ENCODE measurements around the gene KIF26A. TPM values are rescaled to one million over a fixed set of nuclear protein-coding genes. Genes with fewer than 3 reads are reported as not detected.

KIF26A gene
- total RNA-seq, 1 experiment from 2014 or later, result 3.1 TPM

GRCh38 chr14:104154246-104154645 lies 15.9 kb downstream of the KIF26A start:
- Histone ChIP-seq H3K9ac (ENCODE audit: low read length) (no peak overlapping the region), H3K4me3 (ENCODE audit: low read length) (no peak overlapping the region), H3K27ac (ENCODE audit: low read length) (no peak overlapping the region), H3K79me2 (ENCODE audit: low read length) (no peaks in the 10 kb centered on the region), H2AFZ (ENCODE audit: low read length) (no peak overlapping the region), H3K9me2 (replicated peaks; ENCODE audit: low read length) (no peaks in the 10 kb centered on the region), H3K4me2 (ENCODE audit: low read length) (no peak overlapping the region), H3K27me3 (ENCODE audit: low read length) (no peaks in the 10 kb centered on the region), H4K20me1 (ENCODE audit: low read length) (no peaks in the 10 kb centered on the region), H3F3A (ENCODE audit: low read length, unreplicated experiment) (no peaks in the 10 kb centered on the region), H3K9me3 (ENCODE audit: low read length) (no peaks in the 10 kb centered on the region), H3K4me1 (ENCODE audit: insufficient read depth, low read length) (no peaks in the 10 kb centered on the region), H3K36me3 (ENCODE audit: low read depth, low read length) (no peaks in the 10 kb centered on the region)
- POLR2A ChIA-PET (ENCODE audit: unreplicated experiment), result interaction anchor here (0.7 kb wide), 1 partner anchor 464 kb away, joined by 8 read pairs; no protein-coding TSS in a partner anchor
- intact Hi-C loops (cut with micrococcal nuclease), result no loop called here
- no peak for DNase-seq
- no peak for ATAC-seq
- TF ChIP-seq CTCF (conservative IDR thresholded peaks at IDR 0.05; ENCODE audit: low read depth, low read length) (no peak), EZH2 (IDR thresholded peaks at IDR 0.05; ENCODE audit: low read length, unreplicated experiment) (no peak), EZH2phosphoT487 (IDR thresholded peaks at IDR 0.05; ENCODE audit: borderline replicate concordance, low read length) (no peak)
- no TSS peak for BruUV-seq (replicated peaks)
- CTCF ChIA-PET, result no interaction called here

DNA sequence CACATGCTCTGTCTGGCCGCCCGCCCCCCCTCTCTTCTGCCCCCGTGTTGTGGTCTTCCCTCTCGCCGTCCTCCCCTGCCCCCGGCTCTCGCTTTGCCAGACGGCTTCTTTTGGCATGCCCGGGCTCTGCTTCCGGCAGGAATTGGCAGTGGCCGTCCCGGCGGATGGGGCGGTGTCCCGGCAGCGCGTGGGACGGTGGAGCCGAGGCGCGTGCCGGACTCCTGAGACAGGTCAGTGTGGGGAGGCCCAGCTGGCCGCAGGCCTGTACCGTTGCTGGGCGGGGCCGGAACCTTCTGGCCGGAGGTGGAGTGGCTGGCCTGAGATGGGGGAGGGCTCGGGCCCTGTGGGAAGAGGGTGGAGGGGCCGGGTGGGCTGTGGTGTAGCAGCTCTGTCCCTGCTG lies 17.1 kb downstream of the KIF26A start:
- peak; percentile 72 for ATAC-seq
- no peak overlapping the region for H3K9ac ChIP-seq (ENCODE audit: low read length)
- no peak overlapping the region for H2AFZ ChIP-seq (ENCODE audit: low read length)
- CTCF ChIA-PET, result no interaction called here
- no peaks in the 10 kb centered on the region for H3K9me2 ChIP-seq (replicated peaks; ENCODE audit: low read length)
- H3K4me1 ChIP-seq (ENCODE audit: insufficient read depth, low read length), result no peaks in the 10 kb centered on the region
- no peaks in the 10 kb centered on the region for H3K36me3 ChIP-seq (ENCODE audit: low read depth, low read length)
- POLR2A ChIA-PET (ENCODE audit: unreplicated experiment), result no interaction called here
- no peak overlapping the region for H3K4me3 ChIP-seq (ENCODE audit: low read length)
- TF ChIP-seq EZH2phosphoT487 (IDR thresholded peaks at IDR 0.05; ENCODE audit: borderline replicate concordance, low read length) (no peak), EZH2 (IDR thresholded peaks at IDR 0.05; ENCODE audit: low read length, unreplicated experiment) (no peak), CTCF (conservative IDR thresholded peaks at IDR 0.05; ENCODE audit: low read depth, low read length) (no peak)
- intact Hi-C loops (cut with micrococcal nuclease), result no loop called here
- no peaks in the 10 kb centered on the region for H3K79me2 ChIP-seq (ENCODE audit: low read length)
- H4K20me1 ChIP-seq (ENCODE audit: low read length), result no peaks in the 10 kb centered on the region
- H3K4me2 ChIP-seq (ENCODE audit: low read length), result 0 out of 2 replicates have a peak overlapping the region, but pooled peaks have one; percentile 19
- no peaks in the 10 kb centered on the region for H3K27me3 ChIP-seq (ENCODE audit: low read length)
- no peaks in the 10 kb centered on the region for H3F3A ChIP-seq (ENCODE audit: low read length, unreplicated experiment)
- peak; percentile 12 for DNase-seq
- BruUV-seq (replicated peaks), result no TSS peak
- no peaks in the 10 kb centered on the region for H3K9me3 ChIP-seq (ENCODE audit: low read length)
- H3K27ac ChIP-seq (ENCODE audit: low read length), result no peak overlapping the region

DNA sequence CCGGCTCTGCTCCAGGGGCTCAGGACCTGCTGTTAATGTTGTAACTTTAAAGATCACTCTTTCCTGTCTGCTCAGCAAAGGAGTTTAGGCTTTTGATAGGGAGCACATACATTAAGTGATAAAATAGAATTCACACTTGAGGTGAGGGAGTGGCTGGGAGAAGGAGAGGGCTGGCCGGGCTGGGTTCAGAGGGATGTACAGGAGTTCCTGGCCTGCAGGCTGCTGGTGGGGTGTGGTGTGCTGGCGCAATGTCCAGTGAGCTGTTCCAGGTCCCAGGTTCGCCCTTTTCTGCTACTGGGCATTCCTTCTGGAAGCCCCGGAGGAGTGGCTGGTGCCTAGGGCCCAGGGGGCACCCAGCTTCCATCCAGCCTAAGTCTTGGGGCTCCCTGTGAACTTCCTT lies 17.8 kb downstream of the KIF26A start:
- no peak overlapping the region for H3K27ac ChIP-seq (ENCODE audit: low read length)
- H3F3A ChIP-seq (ENCODE audit: low read length, unreplicated experiment), result no peaks in the 10 kb centered on the region
- ATAC-seq, result no peak
- no peaks in the 10 kb centered on the region for H3K27me3 ChIP-seq (ENCODE audit: low read length)
- POLR2A ChIA-PET (ENCODE audit: unreplicated experiment), result no interaction called here
- no peaks in the 10 kb centered on the region for H3K9me2 ChIP-seq (replicated peaks; ENCODE audit: low read length)
- no peak for DNase-seq
- H4K20me1 ChIP-seq (ENCODE audit: low read length), result no peaks in the 10 kb centered on the region
- CTCF ChIA-PET, result no interaction called here
- no peaks in the 10 kb centered on the region for H3K9me3 ChIP-seq (ENCODE audit: low read length)
- H3K9ac ChIP-seq (ENCODE audit: low read length), result no peak overlapping the region
- H3K36me3 ChIP-seq (ENCODE audit: low read depth, low read length), result no peaks in the 10 kb centered on the region
- TF ChIP-seq EZH2phosphoT487 (IDR thresholded peaks at IDR 0.05; ENCODE audit: borderline replicate concordance, low read length) (no peak), EZH2 (IDR thresholded peaks at IDR 0.05; ENCODE audit: low read length, unreplicated experiment) (no peak), CTCF (conservative IDR thresholded peaks at IDR 0.05; ENCODE audit: low read depth, low read length) (no peak)
- no TSS peak for BruUV-seq (replicated peaks)
- H3K4me1 ChIP-seq (ENCODE audit: insufficient read depth, low read length), result no peaks in the 10 kb centered on the region
- intact Hi-C loops (cut with micrococcal nuclease), result no loop called here
- no peak overlapping the region for H3K4me2 ChIP-seq (ENCODE audit: low read length)
- no peak overlapping the region for H2AFZ ChIP-seq (ENCODE audit: low read length)
- no peak overlapping the region for H3K4me3 ChIP-seq (ENCODE audit: low read length)
- no peaks in the 10 kb centered on the region for H3K79me2 ChIP-seq (ENCODE audit: low read length)
